Measurements from ENCODE around the gene DMKN.

Gene DMKN

GRCh38 chr19:35542209-35542608 is 28.8 kb upstream of the DMKN start:
- TF ChIP-seq CTCF (IDR thresholded peaks at IDR 0.05; ENCODE audit: insufficient read depth, low read depth, low read length, missing control alignments), result no peak
- DNase-seq (ENCODE audit: low read depth), result no peak
- H3K4me3 ChIP-seq (ENCODE audit: low read length), result no peak overlapping the region

GRCh38 chr19:35540356-35540927 is 27.0 kb upstream of the DMKN start:
- H3K4me3 ChIP-seq (ENCODE audit: low read length), result no peak overlapping the region
- no peak for DNase-seq (ENCODE audit: low read depth)
- TF ChIP-seq CTCF (IDR thresholded peaks at IDR 0.05; ENCODE audit: insufficient read depth, low read depth, low read length, missing control alignments), result no peak

GRCh38 chr19:35539850-35540249 is 26.4 kb upstream of the DMKN start:
- no peak for TF ChIP-seq CTCF (IDR thresholded peaks at IDR 0.05; ENCODE audit: insufficient read depth, low read depth, low read length, missing control alignments)
- H3K4me3 ChIP-seq (ENCODE audit: low read length), result no peak overlapping the region
- DNase-seq (ENCODE audit: low read depth), result no peak

- no peak for TF ChIP-seq CTCF (IDR thresholded peaks at IDR 0.05; ENCODE audit: insufficient read depth, low read depth, low read length, missing control alignments)
- no peak overlapping the region for H3K4me3 ChIP-seq (ENCODE audit: low read length)
- no peak for DNase-seq (ENCODE audit: low read depth)
These were observed 25.9 kb upstream of the DMKN start for GRCh38 chr19:35539314-35539713.

- H3K4me3 ChIP-seq (ENCODE audit: low read length), result no peak overlapping the region
- TF ChIP-seq CTCF (IDR thresholded peaks at IDR 0.05; ENCODE audit: insufficient read depth, low read depth, low read length, missing control alignments), result no peak
- DNase-seq (ENCODE audit: low read depth), result no peak
These were observed 21.5 kb upstream of the DMKN start for GRCh38 chr19:35534803-35535480.

- TF ChIP-seq CTCF (IDR thresholded peaks at IDR 0.05; ENCODE audit: insufficient read depth, low read depth, low read length, missing control alignments), result no peak
- peak; percentile 24 for DNase-seq (ENCODE audit: low read depth)
- H3K4me3 ChIP-seq (ENCODE audit: low read length), result no peak overlapping the region
These were observed 20.5 kb upstream of the DMKN start for GRCh38 chr19:35533822-35534392.
